Hippocampal formation (tissue), 2 donors: ENCODE measurements around the gene VPS37B.
A peak's percentile ranks its signal among the peaks of the same experiment; 100 is the strongest.

Source experiments
- DNase-seq, 2 donors: peaks; one replicate each; lab custom pipeline; 2025; lab: John Stamatoyannopoulos, UW

VPS37B gene

DNA sequence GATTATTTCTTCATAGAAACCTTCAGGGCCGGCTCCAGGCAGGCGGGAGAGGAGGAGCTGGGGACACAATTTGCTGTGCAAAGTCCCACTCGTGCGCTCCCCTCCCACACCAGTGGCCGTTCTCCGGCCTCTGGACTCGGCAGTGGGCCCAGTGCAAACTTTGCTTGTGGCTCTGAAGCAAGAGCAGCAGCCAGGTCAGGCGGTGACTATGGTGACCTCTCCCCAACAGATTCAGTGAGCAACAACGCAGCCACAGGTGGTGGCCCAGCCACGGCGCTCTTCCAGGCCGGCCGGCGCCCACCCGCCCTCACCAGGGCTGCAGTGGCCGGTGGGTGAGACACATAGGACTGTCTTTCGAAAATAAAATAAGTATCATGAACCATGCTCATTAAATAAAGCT lies 29.5 kb downstream of the VPS37B start:
- no peak for DNase-seq

DNA sequence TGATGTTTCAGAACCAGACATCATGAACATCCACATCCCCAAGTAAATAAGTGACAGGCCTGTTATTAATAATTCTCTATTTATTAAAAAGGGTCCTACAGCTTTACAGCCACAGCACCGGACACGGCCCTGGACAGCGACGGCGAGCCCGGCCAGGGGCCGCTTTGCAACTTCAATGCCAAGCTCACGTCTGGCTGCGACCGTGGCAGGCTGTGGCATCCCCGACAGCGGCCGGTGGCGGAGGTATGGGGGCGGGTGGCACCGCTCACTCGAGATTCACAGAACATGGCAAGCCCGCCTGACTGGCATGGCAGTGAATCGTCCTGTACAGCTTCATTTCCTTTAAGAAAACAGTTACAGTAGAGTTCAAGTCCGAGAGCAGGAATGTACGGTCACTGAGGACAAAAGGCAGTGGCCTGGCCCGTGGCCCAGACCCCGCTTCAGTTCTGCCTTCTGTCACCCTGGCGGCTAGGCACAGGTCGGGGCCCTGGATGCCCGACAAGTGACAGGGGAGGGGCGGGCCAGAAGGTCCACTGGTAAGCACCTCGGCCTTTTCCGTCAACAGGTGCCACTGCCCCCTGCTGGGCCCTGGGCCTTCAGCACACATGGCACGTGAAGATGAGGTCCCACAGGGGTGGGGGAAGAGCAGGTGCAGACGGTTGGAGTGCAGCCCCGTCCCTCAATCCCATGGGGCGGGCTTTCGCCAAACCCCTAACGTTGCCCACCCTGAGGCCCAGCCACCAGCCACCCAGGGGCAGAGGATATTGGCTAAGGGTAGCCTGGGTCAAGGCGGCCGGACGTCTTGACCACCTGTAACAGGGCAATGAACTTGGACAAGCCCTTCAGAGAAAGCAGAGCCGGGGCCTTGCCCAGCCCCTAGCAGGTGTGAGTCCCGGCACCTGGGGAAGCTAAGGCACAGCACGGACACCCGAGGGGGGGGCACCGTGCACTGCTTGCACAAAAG lies 30.4 kb downstream of the VPS37B start:
- DNase-seq, result no peak

DNA sequence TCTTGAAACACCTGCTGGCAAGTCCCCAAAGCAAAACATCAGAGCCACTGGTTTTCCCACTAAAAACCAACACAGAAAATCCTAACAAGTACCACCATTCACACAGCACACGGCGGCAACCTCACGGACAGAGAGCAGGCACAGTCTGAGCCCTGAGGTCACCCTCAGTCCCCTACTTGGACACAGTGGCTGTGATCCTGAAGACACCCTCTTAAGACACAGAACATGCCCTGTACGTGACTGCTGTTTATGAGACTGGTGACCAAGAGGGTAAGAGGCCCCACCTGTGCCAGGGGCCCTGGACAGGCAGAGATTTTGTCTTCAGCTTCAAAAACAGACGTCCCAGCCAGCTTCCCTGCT lies 31.1 kb downstream of the VPS37B start:
- no peak for DNase-seq

DNA sequence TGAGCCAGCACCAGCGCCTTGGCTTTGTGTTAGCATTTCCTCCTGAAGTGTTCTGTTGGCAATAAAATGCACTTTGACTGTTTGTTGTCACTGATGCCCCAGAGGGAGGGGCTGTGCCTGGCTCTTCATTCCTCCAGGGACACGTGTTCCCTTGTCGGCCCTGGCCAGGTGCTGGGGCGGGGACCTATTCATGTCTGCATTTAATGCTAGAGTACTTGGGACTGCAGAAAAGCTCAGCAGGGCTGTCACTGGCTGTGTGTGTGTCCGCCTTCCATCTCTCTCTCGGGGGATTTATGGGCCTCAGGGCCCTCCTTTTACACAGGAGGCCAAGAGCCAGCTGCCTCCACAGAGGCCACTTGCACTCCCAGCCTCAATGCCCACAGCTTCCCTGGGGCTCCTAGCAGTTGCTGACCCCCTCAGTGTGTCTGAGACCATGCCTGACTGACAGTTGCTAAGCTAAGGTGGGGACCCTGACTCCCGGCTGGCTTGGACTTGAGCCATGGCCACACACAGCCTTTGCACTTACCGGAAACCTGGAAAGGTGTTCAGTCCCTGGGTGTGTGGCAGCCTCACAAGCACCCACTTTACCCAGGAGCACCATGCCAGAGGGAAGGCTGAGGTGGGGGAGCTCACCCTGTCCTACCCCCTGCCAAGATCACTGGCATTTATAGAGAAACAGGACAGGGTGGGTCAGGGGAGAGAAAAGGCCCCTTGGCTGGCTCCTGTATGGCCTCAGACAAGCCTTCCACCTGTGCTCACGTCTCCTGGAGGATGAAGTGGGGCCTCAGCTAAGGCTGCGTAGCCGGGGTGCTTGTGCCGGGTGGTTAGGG lies 32.8 kb downstream of the VPS37B start:
- DNase-seq, result no peak

DNA sequence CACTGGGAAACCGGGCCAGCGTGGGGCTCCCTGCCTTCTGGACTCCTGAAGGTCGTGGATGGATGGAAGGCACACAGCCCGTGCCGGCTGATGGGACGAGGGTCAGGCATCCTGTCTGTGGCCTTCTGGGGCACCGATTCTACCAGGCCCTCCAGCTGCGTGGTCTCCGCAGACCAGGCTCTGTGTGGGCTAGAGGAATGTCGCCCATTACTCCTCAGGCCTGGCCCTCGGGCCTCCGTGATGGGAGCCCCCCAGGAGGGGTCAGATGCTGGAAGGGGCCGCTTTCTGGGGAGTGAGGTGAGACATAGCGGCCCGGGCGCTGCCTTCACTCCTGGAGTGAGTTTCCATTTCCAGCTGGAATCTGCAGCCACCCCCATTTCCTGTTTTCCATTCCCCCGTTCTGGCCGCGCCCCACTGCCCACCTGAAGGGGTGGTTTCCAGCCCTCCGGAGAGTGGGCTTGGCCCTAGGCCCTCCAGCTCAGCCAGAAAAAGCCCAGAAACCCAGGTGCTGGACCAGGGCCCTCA lies 33.8 kb downstream of the VPS37B start:
- no peak for DNase-seq

DNA sequence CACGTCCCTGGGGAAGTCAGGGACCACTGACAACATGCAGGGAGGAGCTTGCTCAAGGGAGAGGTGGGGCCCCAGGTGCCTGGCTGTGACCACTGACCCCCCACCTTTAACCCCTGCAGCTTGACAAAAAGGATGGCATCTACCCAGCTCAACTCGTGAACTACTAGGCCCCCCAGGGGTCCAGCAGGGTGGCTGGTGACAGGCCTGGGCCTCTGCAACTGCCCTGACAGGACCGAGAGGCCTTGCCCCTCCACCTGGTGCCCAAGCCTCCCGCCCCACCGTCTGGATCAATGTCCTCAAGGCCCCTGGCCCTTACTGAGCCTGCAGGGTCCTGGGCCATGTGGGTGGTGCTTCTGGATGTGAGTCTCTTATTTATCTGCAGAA lies 34.3 kb downstream of the VPS37B start:
- no peak for DNase-seq

DNA sequence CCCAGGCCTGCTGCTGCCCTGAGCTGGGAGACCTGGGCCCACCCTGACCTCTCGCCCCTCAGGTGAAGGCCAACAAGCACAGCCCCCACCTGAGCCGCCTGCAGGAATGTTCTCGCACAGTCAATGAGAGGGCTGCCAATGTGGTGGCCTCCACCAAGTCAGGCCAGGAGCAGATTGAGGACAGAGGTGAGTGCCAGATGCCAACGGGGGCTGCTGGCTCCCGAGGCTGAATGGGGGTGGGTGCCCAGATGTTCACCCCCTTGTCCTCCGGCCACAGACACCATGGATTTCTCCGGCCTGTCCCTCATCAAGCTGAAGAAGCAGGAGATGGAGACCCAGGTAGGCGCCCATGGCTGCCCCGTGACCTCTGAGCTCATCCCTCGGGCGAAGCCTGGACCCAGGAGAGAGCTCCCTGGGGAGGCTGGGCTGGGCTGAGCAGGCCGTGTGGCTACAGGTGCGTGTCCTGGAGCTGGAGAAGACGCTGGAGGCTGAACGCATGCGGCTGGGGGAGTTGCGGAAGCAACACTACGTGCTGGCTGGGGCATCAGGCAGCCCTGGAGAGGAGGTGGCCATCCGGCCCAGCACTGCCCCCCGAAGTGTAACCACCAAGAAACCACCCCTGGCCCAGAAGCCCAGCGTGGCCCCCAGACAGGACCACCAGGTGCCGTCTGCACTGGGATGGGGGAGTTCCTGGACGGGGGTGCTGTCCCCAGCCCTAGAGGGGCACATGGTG lies 34.9 kb downstream of the VPS37B start:
- no peak for DNase-seq

DNA sequence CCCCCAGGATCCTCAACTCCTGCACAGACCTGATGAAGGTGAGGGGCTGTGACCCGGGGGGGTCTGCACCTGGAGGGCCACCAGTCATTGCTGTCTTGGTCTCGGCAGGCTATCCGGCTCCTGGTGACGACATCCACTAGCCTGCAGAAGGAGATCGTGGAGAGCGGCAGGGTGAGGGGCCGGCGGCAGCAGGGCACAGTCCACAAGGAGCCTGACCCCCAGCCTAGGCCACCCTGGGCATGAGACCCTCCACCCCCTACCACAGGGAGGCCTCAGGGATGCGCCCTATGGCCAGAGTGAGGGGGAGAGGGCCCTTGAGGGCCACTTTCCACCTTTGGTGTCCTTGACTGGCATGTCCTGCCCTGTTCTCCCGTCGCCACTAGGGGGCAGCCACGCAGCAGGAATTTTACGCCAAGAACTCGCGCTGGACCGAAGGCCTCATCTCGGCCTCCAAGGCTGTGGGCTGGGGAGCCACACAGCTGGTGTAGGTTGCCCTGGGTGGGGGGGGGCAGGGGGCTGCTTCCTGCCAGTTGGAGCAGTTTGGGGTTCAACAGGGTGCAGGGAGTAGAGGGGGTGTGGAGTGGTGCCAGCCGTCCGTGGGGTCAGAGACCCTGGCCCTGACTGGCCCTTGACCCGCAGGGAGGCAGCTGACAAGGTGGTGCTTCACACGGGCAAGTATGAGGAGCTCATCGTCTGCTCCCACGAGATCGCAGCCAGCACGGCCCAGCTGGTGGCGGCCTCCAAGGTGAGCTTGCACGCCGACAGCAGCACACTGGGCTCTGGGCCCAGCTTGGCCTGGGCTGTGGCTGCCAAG lies 35.7 kb downstream of the VPS37B start:
- DNase-seq, result peak; percentile 46 to 75

DNA sequence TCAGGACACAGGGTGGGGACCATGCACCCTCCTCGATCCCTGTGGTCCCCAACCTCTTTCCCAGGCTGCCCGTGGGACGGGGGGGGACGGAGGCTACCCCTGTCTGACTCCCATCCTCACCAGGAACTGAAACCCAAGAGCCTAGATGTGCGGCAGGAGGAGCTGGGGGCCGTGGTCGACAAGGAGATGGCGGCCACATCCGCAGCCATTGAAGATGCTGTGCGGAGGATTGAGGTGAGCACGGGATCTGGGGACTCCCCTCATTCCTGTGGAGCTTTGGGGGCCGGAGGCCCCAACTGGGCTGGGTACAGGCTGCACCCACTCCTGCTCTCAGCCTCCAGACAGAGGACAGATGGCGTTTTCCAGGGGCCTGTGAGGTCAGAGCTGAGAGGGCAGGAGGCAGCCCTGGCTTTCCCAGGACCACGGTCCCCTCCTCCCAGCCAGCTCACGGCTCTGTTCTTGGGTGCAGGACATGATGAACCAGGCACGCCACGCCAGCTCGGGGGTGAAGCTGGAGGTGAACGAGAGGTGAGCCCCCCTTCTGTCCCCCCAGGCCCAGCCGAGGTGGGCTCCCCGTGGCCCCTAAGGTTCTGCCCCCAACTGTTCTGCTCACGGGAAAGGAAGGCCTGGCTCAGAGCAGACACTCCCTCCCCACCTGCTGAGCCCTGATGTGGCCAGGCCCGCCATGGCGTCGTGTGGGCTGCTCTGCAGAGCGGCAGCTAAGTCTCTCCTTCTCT lies 36.5 kb downstream of the VPS37B start:
- DNase-seq, result no peak

DNA sequence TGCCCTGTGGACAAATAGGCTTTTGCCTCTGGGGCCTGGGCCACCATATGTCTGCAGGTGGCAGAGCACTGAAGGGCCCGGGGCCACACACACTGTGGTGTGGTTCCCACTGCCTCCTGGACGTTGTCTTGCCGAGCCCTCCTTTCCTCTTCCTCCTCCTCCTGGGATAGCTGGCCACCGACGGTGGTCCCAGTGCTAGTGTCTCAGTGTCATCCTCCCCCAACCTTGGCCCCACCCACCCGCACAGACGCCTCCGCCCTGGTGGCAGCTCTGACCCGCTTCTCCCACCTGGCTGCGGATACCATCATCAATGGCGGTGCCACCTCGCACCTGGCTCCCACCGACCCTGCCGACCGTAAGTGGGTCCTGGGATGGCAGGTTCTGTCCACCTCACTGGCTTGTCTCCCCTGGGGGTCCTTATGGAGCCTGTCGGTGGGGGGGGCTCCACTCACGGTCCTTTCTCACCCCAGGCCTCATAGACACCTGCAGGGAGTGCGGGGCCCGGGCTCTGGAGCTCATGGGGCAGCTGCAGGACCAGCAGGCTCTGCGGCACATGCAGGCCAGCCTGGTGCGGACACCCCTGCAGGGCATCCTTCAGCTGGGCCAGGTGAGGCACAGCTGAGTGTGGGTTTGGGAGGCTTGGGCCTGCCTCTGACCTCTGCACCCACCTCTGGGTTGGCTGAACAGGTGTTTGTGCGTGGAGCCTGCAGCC lies 37.2 kb downstream of the VPS37B start:
- no peak for DNase-seq

DNA sequence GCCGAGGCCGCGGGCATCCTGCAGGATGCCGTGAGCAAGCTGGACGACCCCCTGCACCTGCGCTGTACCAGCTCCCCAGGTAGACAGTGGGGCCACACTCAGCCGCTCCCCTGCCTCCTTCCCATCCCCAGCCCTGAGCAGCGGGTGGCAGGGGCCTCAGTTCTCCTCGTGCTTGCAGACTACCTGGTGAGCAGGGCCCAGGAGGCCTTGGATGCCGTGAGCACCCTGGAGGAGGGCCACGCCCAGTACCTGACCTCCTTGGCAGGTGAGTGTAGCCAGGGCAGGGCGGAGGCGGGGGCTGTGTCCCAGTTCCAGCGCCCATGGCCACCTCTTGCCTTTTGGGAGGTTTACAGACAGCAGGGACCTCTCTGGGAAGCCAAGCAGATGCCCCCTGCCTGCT lies 37.8 kb downstream of the VPS37B start:
- DNase-seq, result no peak

DNA sequence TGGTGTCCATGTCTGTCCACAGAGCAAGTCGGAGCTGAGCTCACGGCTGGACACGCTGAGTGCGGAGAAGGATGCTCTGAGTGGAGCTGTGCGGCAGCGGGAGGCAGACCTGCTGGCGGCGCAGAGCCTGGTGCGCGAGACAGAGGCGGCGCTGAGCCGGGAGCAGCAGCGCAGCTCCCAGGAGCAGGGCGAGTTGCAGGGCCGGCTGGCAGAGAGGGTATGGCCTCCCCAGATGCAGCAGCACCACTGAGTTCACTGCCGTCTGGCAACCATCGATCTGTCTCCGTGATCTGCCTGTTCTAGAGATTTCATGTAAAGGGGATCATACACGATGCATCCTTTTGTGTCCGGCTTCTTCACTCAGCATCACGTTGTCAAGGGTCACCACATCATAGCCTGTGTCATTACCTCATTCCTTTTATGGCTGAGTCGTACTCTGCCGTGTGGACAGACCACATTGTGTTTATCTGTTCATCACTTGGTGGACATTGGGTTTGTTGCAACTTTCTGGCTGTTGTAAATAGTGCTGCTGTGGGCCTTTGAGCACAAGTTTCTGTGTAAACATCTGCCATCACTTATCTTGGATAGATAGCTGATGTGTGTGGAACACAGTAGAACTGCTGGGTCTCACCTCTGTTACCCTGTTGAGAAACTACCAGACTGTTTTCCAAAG lies 38.8 kb downstream of the VPS37B start:
- DNase-seq, result no peak

DNA sequence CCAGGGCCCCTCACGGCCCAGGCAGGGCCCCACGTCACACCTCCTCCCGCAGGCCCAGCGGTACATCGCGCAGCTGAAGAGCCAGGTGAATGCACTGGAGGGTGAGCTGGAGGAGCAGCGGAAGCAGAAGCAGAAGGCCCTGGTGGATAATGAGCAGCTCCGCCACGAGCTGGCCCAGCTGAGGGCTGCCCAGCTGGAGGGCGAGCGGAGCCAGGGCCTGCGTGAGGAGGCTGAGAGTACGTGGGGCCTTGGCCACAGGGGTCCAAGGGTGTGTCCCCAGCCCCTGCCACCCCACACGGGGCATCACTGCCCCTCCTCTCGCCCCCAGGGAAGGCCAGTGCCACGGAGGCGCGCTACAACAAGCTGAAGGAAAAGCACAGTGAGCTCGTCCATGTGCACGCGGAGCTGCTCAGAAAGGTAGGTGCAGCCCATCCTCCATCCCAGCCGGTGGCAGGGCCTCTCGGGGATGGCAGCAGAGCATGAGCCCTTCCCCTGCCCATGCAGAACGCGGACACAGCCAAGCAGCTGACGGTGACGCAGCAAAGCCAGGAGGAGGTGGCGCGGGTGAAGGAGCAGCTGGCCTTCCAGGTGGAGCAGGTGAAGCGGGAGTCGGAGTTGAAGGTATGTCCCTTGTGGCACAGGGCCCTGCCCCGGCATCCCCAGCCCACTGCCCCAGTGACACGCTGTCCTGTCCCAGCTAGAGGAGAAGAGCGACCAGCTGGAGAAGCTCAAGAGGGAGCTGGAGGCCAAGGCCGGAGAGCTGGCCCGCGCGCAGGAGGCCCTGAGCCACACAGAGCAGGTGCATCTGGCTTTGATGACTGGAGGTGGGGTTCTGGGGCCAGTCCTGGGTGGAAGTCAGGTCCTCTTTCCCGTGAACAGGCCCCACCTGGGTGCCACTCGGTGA lies 39.7 kb downstream of the VPS37B start:
- DNase-seq, result no peak

DNA sequence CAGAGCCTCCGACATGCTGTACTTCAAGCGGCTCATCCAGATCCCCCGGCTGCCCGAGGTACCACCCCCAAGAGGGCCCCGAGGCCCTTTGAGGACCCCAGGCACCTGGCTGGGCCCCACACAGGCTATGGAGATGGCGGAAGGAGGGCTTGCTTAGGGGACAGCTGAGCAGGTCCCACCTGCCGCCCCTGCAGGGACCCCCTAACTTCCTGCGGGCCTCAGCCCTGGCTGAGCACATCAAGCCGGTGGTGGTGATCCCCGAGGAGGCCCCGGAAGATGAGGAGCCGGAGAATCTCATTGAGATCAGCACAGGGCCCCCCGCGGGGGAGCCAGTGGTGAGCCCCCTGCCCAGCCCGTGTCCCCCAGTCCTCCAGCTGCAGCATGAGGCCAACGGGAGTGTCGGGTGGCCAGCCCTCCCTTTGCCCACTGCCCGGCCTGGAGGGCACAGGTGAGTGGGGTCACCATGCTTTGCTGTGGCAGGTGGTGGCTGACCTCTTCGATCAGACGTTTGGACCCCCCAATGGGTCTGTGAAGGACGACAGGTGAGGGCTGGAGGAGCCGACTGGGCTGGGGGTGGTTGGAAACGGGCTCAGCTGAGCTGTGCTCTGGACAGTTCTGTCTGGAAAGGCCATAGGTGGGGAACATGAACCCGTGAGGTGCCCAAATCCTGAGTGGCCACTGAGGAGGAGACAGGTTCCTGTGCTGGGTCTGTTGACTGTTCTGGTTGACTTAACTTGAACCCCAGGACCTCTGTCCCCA lies 40.7 kb downstream of the VPS37B start:
- DNase-seq, result no peak

DNA sequence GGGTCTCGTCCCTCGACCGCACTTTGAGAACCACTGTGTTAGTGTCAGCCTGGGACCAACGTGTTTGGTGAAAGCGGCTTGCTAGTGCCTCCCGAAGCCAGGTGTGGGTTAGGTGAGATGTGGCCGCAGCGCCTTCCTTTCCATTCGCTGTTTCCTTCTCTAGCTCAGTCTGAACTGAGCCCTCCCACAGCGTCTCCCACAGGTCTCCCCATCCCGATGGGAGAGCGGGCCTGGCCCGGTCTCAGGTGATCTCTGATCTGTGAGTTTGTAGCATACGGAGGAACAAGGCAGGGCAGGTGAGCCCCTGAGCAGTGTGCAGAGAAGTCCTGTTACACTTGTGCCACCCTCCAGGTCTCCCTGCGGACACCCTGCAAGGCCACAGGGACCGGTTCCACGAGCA lies 41.4 kb downstream of the VPS37B start:
- no peak for DNase-seq

DNA sequence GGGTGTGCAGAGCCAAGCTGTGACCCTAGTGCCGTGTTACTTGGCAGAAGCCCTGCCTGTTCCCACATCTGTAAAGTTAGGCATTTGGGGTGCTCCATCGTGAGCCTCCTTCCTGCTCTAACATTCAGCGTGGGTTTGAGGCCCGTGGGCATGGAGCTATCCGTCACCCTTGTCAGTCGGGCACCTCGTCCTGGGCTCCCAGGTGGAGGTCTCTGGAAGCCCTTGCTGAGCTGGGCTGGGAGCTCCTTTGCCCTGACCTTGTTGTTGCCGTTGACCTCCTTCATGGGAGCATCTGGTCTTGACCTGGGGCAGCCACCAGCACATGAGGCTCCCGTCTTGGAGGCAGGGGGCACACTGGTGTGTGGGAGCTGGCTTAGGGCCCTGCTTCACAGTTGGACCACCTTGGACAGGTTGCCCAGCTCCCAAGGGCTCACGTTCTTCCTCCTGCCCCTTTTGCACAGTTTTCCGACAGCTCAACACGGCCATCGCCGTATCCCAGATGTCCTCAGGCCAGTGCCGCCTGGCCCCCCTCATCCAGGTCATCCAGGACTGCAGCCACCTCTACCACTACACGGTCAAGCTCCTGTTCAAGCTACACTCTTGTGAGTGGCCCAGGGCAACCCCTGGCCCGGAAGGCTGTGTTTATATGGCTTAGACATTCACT lies 42.2 kb downstream of the VPS37B start:
- no peak for DNase-seq
